ENCODE results near the gene FLVCR1.

DNA sequence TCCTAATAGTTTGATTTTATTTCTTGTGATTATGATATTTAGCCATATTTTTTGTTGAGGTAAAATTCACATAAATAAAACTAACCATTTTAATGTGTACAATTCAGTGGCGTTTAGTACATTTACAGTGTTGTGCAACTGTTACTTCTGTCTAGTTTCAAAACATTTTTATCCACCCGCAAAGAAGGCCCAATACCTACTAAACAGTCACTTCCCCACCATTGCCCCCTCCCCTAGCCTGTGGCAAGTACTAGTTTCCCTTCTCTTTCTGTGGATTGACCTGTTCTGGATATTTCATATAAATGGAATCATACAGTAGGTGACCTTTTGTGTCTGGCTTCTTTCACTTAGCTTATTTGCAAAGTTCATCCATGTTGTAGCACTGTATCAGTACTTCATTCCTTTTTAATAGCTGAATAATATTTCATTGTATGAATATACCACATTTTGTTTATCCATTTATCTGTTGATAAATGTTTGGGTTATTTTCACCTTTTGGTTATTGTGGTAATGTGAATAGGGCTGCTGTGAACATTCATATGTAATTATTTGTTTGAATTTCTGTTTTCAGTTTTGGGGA lies 4.1 kb downstream of the FLVCR1 start:
- TF ChIP-seq, protein P1, sequence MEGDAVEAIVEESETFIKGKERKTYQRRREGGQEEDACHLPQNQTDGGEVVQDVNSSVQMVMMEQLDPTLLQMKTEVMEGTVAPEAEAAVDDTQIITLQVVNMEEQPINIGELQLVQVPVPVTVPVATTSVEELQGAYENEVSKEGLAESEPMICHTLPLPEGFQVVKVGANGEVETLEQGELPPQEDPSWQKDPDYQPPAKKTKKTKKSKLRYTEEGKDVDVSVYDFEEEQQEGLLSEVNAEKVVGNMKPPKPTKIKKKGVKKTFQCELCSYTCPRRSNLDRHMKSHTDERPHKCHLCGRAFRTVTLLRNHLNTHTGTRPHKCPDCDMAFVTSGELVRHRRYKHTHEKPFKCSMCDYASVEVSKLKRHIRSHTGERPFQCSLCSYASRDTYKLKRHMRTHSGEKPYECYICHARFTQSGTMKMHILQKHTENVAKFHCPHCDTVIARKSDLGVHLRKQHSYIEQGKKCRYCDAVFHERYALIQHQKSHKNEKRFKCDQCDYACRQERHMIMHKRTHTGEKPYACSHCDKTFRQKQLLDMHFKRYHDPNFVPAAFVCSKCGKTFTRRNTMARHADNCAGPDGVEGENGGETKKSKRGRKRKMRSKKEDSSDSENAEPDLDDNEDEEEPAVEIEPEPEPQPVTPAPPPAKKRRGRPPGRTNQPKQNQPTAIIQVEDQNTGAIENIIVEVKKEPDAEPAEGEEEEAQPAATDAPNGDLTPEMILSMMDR (IDR thresholded peaks at IDR 0.05): no peak
- no peak for TF ChIP-seq POLR2A (IDR thresholded peaks at IDR 0.05)
